ENCODE data around the gene RNASET2. TPM values are rescaled to one million over a fixed set of nuclear protein-coding genes. Genes with fewer than 3 reads are reported as not detected.
"Not testable (repeated sequence)": the region's sequence is repeated elsewhere in the genome, so short reads cannot be mapped to it uniquely, and the experiment has no call there.

The RNASET2 gene
- total RNA-seq, 1 donor from 2014 or later: 13.4 TPM

DNA sequence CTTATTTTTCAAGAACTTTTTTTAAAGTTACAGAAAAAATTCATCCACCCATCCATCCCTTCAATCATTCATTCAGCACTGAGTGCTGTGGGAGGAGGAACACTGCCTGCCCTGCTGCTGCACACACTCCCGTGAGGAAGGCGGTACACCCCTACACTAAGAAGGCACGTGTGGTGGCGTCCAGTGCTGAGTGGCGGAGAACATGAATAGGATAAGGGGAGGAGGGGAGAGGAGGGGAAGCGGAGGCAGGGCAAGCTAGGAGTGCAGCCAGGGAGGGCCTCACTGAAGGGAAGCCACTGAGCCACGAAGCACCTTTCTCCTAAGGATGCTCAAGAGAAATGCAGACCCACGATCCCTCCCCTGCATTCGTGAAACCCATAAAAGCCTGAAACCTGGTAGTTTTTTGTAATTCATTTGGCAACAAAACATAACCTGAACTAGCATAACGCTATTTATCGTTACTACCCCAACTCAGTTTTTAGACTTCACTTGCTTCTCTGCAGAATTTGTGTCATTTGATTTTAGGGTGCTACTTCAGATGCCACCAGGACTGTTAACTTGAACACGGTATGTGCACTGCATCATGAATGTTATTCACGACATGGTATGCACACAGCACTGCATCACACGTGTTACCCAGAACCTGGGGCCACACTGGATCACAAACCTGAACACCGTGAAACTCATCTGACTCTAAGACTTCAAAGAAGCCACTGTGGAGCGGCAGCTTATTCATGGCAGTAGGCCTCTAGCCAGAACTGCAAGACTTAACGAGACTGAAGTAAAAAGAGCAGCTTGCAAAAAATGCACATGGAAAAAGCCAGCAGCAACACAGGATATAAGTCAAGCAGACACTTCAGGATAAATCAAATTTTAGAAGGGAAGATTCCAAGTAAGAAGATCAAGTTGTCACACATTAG, 3.5 kb downstream of the RNASET2 start:
- no peak overlapping the region for H3K4me3 ChIP-seq
- no peaks in the 10 kb centered on the region for H3K9me3 ChIP-seq (replicated peaks)
- no peak for DNase-seq
- no peak overlapping the region for H3K27ac ChIP-seq (replicated peaks)
- intact Hi-C loops (cut with micrococcal nuclease): loop anchor here (5.0 kb wide), 1 partner anchor 166 kb away; no protein-coding TSS in a partner anchor
- TF ChIP-seq, protein P1, sequence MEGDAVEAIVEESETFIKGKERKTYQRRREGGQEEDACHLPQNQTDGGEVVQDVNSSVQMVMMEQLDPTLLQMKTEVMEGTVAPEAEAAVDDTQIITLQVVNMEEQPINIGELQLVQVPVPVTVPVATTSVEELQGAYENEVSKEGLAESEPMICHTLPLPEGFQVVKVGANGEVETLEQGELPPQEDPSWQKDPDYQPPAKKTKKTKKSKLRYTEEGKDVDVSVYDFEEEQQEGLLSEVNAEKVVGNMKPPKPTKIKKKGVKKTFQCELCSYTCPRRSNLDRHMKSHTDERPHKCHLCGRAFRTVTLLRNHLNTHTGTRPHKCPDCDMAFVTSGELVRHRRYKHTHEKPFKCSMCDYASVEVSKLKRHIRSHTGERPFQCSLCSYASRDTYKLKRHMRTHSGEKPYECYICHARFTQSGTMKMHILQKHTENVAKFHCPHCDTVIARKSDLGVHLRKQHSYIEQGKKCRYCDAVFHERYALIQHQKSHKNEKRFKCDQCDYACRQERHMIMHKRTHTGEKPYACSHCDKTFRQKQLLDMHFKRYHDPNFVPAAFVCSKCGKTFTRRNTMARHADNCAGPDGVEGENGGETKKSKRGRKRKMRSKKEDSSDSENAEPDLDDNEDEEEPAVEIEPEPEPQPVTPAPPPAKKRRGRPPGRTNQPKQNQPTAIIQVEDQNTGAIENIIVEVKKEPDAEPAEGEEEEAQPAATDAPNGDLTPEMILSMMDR (IDR thresholded peaks at IDR 0.05; ENCODE audit: borderline replicate concordance): no peak
- H3K27me3 ChIP-seq (ENCODE audit: low read depth): no peaks in the 10 kb centered on the region
- H3K36me3 ChIP-seq: no peaks in the 10 kb centered on the region
- H3K4me1 ChIP-seq: peaks cover 29% of the 10 kb centered on the region

DNA sequence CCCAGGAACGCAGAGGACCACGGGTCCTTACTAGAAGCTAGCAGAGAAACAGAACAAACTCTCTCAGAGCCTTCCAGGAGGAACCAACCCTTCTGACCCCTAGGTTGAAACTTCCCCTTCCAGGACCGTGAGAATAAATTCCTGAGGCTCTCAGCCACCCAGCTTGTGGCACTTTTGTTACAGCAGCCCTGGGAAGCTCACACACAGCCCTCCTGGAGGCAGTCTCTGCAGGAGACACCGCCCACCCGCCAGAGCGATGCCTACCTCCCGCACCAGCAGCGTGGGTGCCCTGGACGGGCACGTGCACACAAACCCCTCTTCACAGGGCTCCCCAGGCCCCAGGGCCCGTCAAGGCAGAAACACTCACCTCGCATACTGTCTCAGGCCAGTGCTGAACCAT, 4.2 kb downstream of the RNASET2 start:
- Histone ChIP-seq H3K4me1 (peaks cover 22% of the 10 kb centered on the region), H3K27me3 (ENCODE audit: low read depth) (no peaks in the 10 kb centered on the region), H3K9me3 (replicated peaks) (no peaks in the 10 kb centered on the region), H3K4me3 (no peak overlapping the region), H3K36me3 (peaks cover 6% of the 10 kb centered on the region), H3K27ac (replicated peaks) (no peak overlapping the region)
- TF ChIP-seq, protein P1 (IDR thresholded peaks at IDR 0.05; ENCODE audit: borderline replicate concordance): no peak
- DNase-seq: no peak
- intact Hi-C loops (cut with micrococcal nuclease): loop anchor here (5.0 kb wide), 1 partner anchor 165 kb away; no protein-coding TSS in a partner anchor

- TF ChIP-seq, protein P1 (IDR thresholded peaks at IDR 0.05; ENCODE audit: borderline replicate concordance): no peak
- Histone ChIP-seq H3K4me1 (peaks cover 17% of the 10 kb centered on the region), H3K27ac (replicated peaks) (no peak overlapping the region), H3K27me3 (ENCODE audit: low read depth) (no peaks in the 10 kb centered on the region), H3K4me3 (no peak overlapping the region), H3K36me3 (peaks cover 11% of the 10 kb centered on the region), H3K9me3 (replicated peaks) (no peaks in the 10 kb centered on the region)
- intact Hi-C loops (cut with micrococcal nuclease): loop anchor here (5.0 kb wide), 1 partner anchor 164 kb away; no protein-coding TSS in a partner anchor
- no peak for DNase-seq
These were observed 4.7 kb downstream of the RNASET2 start for GRCh38 chr6:166951670-166952060.

- Histone ChIP-seq H3K4me1 (peaks cover 14% of the 10 kb centered on the region), H3K36me3 (peaks cover 15% of the 10 kb centered on the region), H3K4me3 (peak overlapping the region; percentile 56), H3K27ac (replicated peaks) (peak overlapping the region; percentile 84)
- intact Hi-C loops (cut with micrococcal nuclease): loop anchor here (5.0 kb wide), 1 partner anchor 164 kb away; no protein-coding TSS in a partner anchor
- not testable (repeated sequence) for H3K27me3 ChIP-seq (ENCODE audit: low read depth); H3K9me3 ChIP-seq (replicated peaks)
- TF ChIP-seq, protein P1 (IDR thresholded peaks at IDR 0.05; ENCODE audit: borderline replicate concordance): peak; percentile 82
- DNase-seq: peak; percentile 76
These were observed 5.3 kb downstream of the RNASET2 start for GRCh38 chr6:166950892-166951669.

GRCh38 chr6:166950443-166950821, 5.9 kb downstream of the RNASET2 start:
- peak overlapping the region; percentile 84 for H3K27ac ChIP-seq (replicated peaks)
- intact Hi-C loops (cut with micrococcal nuclease): loop anchor here (5.0 kb wide), 1 partner anchor 163 kb away; no protein-coding TSS in a partner anchor
- no peaks in the 10 kb centered on the region for H3K27me3 ChIP-seq (ENCODE audit: low read depth)
- peak overlapping the region; percentile 56 for H3K4me3 ChIP-seq
- H3K4me1 ChIP-seq: peaks cover 8% of the 10 kb centered on the region
- TF ChIP-seq, protein P1 (IDR thresholded peaks at IDR 0.05; ENCODE audit: borderline replicate concordance): no peak
- H3K36me3 ChIP-seq: peaks cover 16% of the 10 kb centered on the region
- no peaks in the 10 kb centered on the region for H3K9me3 ChIP-seq (replicated peaks)
- DNase-seq: no peak
